HCT116 (cell line): Measurements from ENCODE around the gene CAMKK1. TPM values are rescaled to one million over a fixed set of nuclear protein-coding genes. Genes with fewer than 3 reads are reported as not detected.

Experiments
- ATAC-seq: fragments of 200-7000 bp; cut with Tn5 transposase; 2 replicates; pipeline ENCODE4 v1.9.1; 2020; ENCODE audit warnings: mild to moderate bottlenecking, moderate library complexity
- BruUV-seq: library from RNA; stranded (reverse); fragments of 400-500 nt; replicated peaks from 2 replicates; lab custom pipeline; 2021; lab: Mats Ljungman, UMichigan
- CTCF ChIA-PET: fragments of 300-600 bp; sonication (Branson Sonifier 250); formaldehyde crosslinking; loops from one replicate; lab custom pipeline; 2021; ENCODE audit warnings: antibody characterized with exemption; lab: Charles Lee
- POLR2A ChIA-PET: fragments of 300-600, 350-600 bp; sonication (Branson Sonifier 250); formaldehyde crosslinking; loops from one replicate; lab custom pipeline; 2021; ENCODE audit warnings: antibody characterized with exemption; lab: Charles Lee
- RAD21 ChIA-PET, 2 experiments: fragments of 300-600 bp; sonication (Branson Sonifier 250); formaldehyde crosslinking; loops; one replicate each; lab custom pipeline; 2023; ENCODE audit warnings: low total read pairs in 2 of 2; ENCODE audit not compliant: uncharacterized antibody in 2 of 2, unreplicated experiment in 2 of 2, low non-redundant PET in 1 of 2; lab: Charles Lee
- DNase-seq: peaks from one replicate; pipeline ENCODE4 v3.0.0-alpha.2; 2010; ENCODE audit warnings: low read depth, low spot score
- H2AFZ ChIP-seq: fragments of 200-600 bp; shearing (Covaris generic), sonication (generic); 2 replicates; pipeline ENCODE4 v1.6.1; 2017; ENCODE audit warnings: low read depth, mixed run types, mixed read lengths, antibody characterized with exemption, low read length; ENCODE audit not compliant: poor library complexity, severe bottlenecking
- H3K27ac ChIP-seq: 2 replicates; pipeline ENCODE4 v1.5.1; 2012; ENCODE audit warnings: low read depth, low read length
- H3K27me3 ChIP-seq: fragments of 200-600 bp; sonication (generic); 2 replicates; pipeline ENCODE4 v1.6.1; 2016; ENCODE audit warnings: mixed run types, low read length, mixed read lengths; ENCODE audit not compliant: insufficient read depth
- H3K36me3 ChIP-seq, 2 experiments: fragments of 200-500 bp in 1 of 2; fragments of 200-600 bp in 1 of 2; sonication (Bioruptor generic) in 1 of 2; sonication (generic) in 1 of 2; 2 replicates each; pipeline versions ENCODE4 v1.5.1 to v1.6.1; 2014 to 2016; ENCODE audit warnings: low read length in 2 of 2, inconsistent platforms in 1 of 2, mixed read lengths in 1 of 2, mixed run types in 1 of 2; ENCODE audit not compliant: insufficient read depth in 2 of 2, control insufficient read depth in 1 of 2
- H3K4me1 ChIP-seq, 2 experiments: fragments of 200-600 bp in 1 of 2; sonication (generic) in 1 of 2; 2 replicates each; pipeline versions ENCODE4 v1.5.1 to v1.6.1; 2012 to 2017; ENCODE audit warnings: low read length in 2 of 2, inconsistent platforms in 1 of 2, mild to moderate bottlenecking in 1 of 2, mixed read lengths in 1 of 2, mixed run types in 1 of 2, moderate library complexity in 1 of 2; ENCODE audit not compliant: insufficient read depth in 2 of 2, control insufficient read depth in 1 of 2
- H3K4me2 ChIP-seq: fragments of 200-600 bp; sonication (generic); 2 replicates; pipeline ENCODE4 v1.6.1; 2017; ENCODE audit warnings: mixed run types, low read length, mixed read lengths
- H3K4me3 ChIP-seq, 2 experiments: fragments of 200-600 bp in 1 of 2; sonication (generic) in 1 of 2; replicated peaks in 1 of 2; 2 replicates each; pipeline ENCODE4 v1.5.1; 2011 to 2016; ENCODE audit warnings: low read length in 2 of 2, control low read depth in 1 of 2, low read depth in 1 of 2, mild to moderate bottlenecking in 1 of 2, mixed read lengths in 1 of 2, mixed run types in 1 of 2
- H3K79me2 ChIP-seq: fragments of 200-600 bp; sonication (generic); 2 replicates; pipeline ENCODE4 v1.6.1; 2017; ENCODE audit warnings: mild to moderate bottlenecking, mixed run types, low read length, moderate library complexity, mixed read lengths; ENCODE audit not compliant: insufficient read depth
- H3K9ac ChIP-seq: fragments of 200-600 bp; sonication (generic); 2 replicates; pipeline ENCODE4 v1.6.1; 2016; ENCODE audit warnings: low read length, mixed read lengths
- H3K9me2 ChIP-seq: fragments of 200-600 bp; sonication (generic), shearing (Covaris generic); 2 replicates; pipeline ENCODE4 v1.6.1; 2017; ENCODE audit warnings: mixed run types, mild to moderate bottlenecking, moderate library complexity; ENCODE audit not compliant: insufficient read depth
- H3K9me3 ChIP-seq, 2 experiments: fragments of 200-500 bp in 1 of 2; fragments of 200-600 bp in 1 of 2; sonication (Bioruptor generic) in 1 of 2; sonication (generic) in 1 of 2; 2 replicates each; pipeline ENCODE4 v1.6.1; 2014 to 2017; ENCODE audit warnings: low read length in 2 of 2, mixed read lengths in 2 of 2, inconsistent platforms in 1 of 2, low read depth in 1 of 2, mild to moderate bottlenecking in 1 of 2, mixed run types in 1 of 2, moderate library complexity in 1 of 2; ENCODE audit not compliant: control insufficient read depth in 1 of 2, insufficient read depth in 1 of 2
- H4K20me1 ChIP-seq: fragments of 200-600 bp; sonication (generic), shearing (Covaris generic); 2 replicates; pipeline ENCODE4 v1.6.1; 2017; ENCODE audit warnings: mixed run types, mild to moderate bottlenecking, moderate library complexity; ENCODE audit not compliant: insufficient read depth
- CEBPB ChIP-seq: IDR thresholded peaks from 2 replicates; pipeline ENCODE4 v1.6.1; 2012; ENCODE audit warnings: low read depth
- EGR1 ChIP-seq: IDR thresholded peaks from 2 replicates; pipeline ENCODE4 v1.6.1; 2012; ENCODE audit warnings: low read depth
- ELF1 ChIP-seq: IDR thresholded peaks from 2 replicates; pipeline ENCODE4 v1.6.1; 2012; ENCODE audit warnings: low read depth, borderline replicate concordance
- EZH2 ChIP-seq: fragments of 200-600 bp; sonication (generic); IDR thresholded peaks from 2 replicates; pipeline ENCODE4 v1.6.1; 2017; ENCODE audit warnings: antibody characterized with exemption, mixed run types
- FOSL1 ChIP-seq: IDR thresholded peaks from 2 replicates; pipeline ENCODE4 v1.6.1; 2012; ENCODE audit warnings: low read depth
- JUND ChIP-seq: IDR thresholded peaks from 2 replicates; pipeline ENCODE4 v1.6.1; 2012
- POLR2A ChIP-seq: IDR thresholded peaks from 2 replicates; pipeline ENCODE4 v1.7.0; 2011; ENCODE audit warnings: borderline replicate concordance; ENCODE audit not compliant: insufficient read depth, insufficient read length; ENCODE audit errors: extremely low read depth
- POLR2AphosphoS5 ChIP-seq: IDR thresholded peaks from 2 replicates; pipeline ENCODE4 v1.6.1; 2011; ENCODE audit warnings: mild to moderate bottlenecking, low read depth, low read length, moderate library complexity
- RAD21 ChIP-seq: IDR thresholded peaks from 2 replicates; pipeline ENCODE4 v1.6.1; 2012; ENCODE audit warnings: low read depth, mild to moderate bottlenecking
- SP1 ChIP-seq: IDR thresholded peaks from 2 replicates; pipeline ENCODE4 v1.6.1; 2012; ENCODE audit warnings: low read depth
- SRF ChIP-seq: IDR thresholded peaks from 2 replicates; pipeline ENCODE4 v1.6.1; 2012; ENCODE audit warnings: low read depth
- TCF7L2 ChIP-seq: IDR thresholded peaks from 2 replicates; pipeline ENCODE4 v1.7.0; 2011; ENCODE audit warnings: borderline replicate concordance, inconsistent platforms; ENCODE audit not compliant: insufficient read depth, insufficient read length; ENCODE audit errors: extremely low read depth
- YY1 ChIP-seq: IDR thresholded peaks from 2 replicates; pipeline ENCODE4 v1.6.1; 2011; ENCODE audit warnings: low read length, low read depth, moderate library complexity, mild to moderate bottlenecking; ENCODE audit not compliant: insufficient replicate concordance; ENCODE audit errors: extremely low read depth
- ZFX ChIP-seq: fragments of 450-650 bp; IDR thresholded peaks from 2 replicates; pipeline ENCODE4 v1.6.1; 2017
- ZNF274 ChIP-seq: fragments of 200-500 bp; sonication (Bioruptor generic); IDR thresholded peaks from 2 replicates; pipeline ENCODE4 v1.6.1; 2014; ENCODE audit warnings: mild to moderate bottlenecking, low read depth, low read length, inconsistent platforms
- intact Hi-C: fragments of 100-400 bp; cut with micrococcal nuclease; formaldehyde crosslinking; loops from 2 replicates; pipeline ENCODE4 v1.10.0; 2022
- total RNA-seq: library from RNA; stranded (reverse); gene quantifications from one replicate; pipeline ENCODE4 v1.2.1, GENCODE V29; 2021; ENCODE audit not compliant: unreplicated experiment
- TF ChIP-seq, protein P1 (sequence below): IDR thresholded peaks from 2 replicates; pipeline ENCODE4 v1.6.1; 2012
- TF ChIP-seq, protein P2 (sequence below): IDR thresholded peaks from 2 replicates; pipeline ENCODE4 v1.6.1; 2011; ENCODE audit warnings: mild to moderate bottlenecking, low read length, moderate library complexity; ENCODE audit not compliant: insufficient replicate concordance; ENCODE audit errors: extremely low read depth

CAMKK1 gene
- total RNA-seq, 1 experiment from 2014 or later: 10.6 TPM

DNA sequence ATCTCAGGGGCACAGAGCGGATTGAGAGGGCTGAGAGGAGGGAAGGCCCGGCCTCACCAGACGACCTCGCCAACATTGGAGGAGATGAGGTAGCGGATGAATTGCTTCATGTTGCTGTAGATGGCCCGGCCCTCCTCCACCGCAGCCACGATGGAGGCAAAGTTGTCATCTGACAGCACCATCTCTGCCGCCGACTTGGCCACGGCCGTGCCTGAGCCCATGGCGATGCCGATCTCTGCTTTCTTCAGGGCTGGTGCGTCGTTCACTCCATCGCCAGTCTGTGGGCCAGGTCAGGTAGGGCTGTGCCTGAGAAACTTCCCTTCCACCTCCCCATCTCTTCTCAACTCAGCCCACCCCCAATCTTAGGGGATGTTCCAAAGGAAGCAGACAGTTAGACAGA is 44.5 kb upstream of the CAMKK1 start:
- no peaks in the 10 kb centered on the region for H3K9me2 ChIP-seq
- ATAC-seq (no peak), DNase-seq (no peak)
- H3K9me3 ChIP-seq: no peaks in the 10 kb centered on the region
- no TSS peak for BruUV-seq
- CTCF ChIA-PET: no interaction called here
- no peak overlapping the region for H3K4me3 ChIP-seq
- H3K36me3 ChIP-seq: no peaks in the 10 kb centered on the region
- no peak overlapping the region for H2AFZ ChIP-seq
- no peaks in the 10 kb centered on the region for H4K20me1 ChIP-seq
- RAD21 ChIA-PET: no interaction called here
- no peak overlapping the region for H3K27ac ChIP-seq
- H3K79me2 ChIP-seq: no peaks in the 10 kb centered on the region
- intact Hi-C loops: no loop called here
- H3K4me1 ChIP-seq: peaks cover 0 to 5% of the 10 kb centered on the region in 2 experiments; a peak in 1 of 4 replicates
- no peak overlapping the region for H3K9ac ChIP-seq
- TF ChIP-seq SP1 (no peak), ZNF274 (no peak), ELF1 (no peak)
- TF ChIP-seq, protein P1, sequence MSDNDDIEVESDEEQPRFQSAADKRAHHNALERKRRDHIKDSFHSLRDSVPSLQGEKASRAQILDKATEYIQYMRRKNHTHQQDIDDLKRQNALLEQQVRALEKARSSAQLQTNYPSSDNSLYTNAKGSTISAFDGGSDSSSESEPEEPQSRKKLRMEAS: no peak
- TF ChIP-seq, protein P2, sequence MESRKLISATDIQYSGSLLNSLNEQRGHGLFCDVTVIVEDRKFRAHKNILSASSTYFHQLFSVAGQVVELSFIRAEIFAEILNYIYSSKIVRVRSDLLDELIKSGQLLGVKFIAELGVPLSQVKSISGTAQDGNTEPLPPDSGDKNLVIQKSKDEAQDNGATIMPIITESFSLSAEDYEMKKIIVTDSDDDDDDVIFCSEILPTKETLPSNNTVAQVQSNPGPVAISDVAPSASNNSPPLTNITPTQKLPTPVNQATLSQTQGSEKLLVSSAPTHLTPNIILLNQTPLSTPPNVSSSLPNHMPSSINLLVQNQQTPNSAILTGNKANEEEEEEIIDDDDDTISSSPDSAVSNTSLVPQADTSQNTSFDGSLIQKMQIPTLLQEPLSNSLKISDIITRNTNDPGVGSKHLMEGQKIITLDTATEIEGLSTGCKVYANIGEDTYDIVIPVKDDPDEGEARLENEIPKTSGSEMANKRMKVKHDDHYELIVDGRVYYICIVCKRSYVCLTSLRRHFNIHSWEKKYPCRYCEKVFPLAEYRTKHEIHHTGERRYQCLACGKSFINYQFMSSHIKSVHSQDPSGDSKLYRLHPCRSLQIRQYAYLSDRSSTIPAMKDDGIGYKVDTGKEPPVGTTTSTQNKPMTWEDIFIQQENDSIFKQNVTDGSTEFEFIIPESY: no peak
- H3K27me3 ChIP-seq: no peaks in the 10 kb centered on the region
- POLR2A ChIA-PET: no interaction called here
- no peak overlapping the region for H3K4me2 ChIP-seq

DNA sequence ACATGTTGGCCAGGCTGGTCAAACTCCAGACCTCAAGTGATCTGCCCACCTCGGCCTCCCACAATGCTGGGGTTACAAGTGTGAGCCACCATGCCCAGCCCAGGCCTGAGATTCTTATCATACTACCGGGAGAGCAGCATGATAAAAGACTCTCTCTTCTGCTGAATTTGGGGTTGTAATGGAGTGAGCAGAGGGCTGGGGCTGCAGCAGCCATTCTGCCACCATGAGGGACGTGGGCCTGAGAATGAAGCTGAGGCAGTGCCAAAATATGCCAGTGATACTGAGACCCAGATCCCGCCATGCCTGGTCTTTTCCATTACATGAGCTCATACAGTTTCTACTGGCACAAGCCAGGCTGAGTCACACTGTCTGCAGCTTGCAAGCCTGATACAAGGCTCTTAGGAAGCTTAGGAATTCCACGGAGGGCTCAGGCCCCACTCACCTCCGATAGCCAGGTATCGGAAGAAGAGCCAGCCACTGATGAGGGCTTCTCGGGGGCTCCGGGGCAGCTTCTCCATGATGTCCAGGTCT is 43.0 kb upstream of the CAMKK1 start:
- DNase-seq: no peak
- ChIA-PET CTCF (no interaction called here), RAD21 (no interaction called here), POLR2A (no interaction called here)
- no peak for ATAC-seq
- no peaks in the 10 kb centered on the region for H3K9me3 ChIP-seq
- no peaks in the 10 kb centered on the region for H4K20me1 ChIP-seq
- peaks cover 0 to 5% of the 10 kb centered on the region in 2 experiments; a peak in 1 of 4 replicates for H3K4me1 ChIP-seq
- no peaks in the 10 kb centered on the region for H3K79me2 ChIP-seq
- no peaks in the 10 kb centered on the region for H3K27me3 ChIP-seq
- BruUV-seq: no TSS peak
- no peak overlapping the region for H3K4me3 ChIP-seq
- H3K4me2 ChIP-seq: no peak overlapping the region
- no peak overlapping the region for H3K9ac ChIP-seq
- intact Hi-C loops: loop anchor here (1.0 kb wide), 2 partner anchors 68 to 138 kb away; no protein-coding TSS in a partner anchor
- no peak overlapping the region for H3K27ac ChIP-seq
- no peaks in the 10 kb centered on the region for H3K9me2 ChIP-seq
- H3K36me3 ChIP-seq: no peaks in the 10 kb centered on the region
- H2AFZ ChIP-seq: no peak overlapping the region
- TF ChIP-seq ZFX (no peak), EZH2 (no peak), POLR2AphosphoS5 (no peak), RAD21 (no peak), SRF (no peak), FOSL1 (no peak), JUND (no peak), ZNF274 (no peak), TCF7L2 (no peak), POLR2A (no peak), YY1 (no peak), EGR1 (no peak), CEBPB (no peak), ELF1 (no peak)
- TF ChIP-seq, protein P2: no peak
